Measurements from ENCODE around the gene PPM1E. TPM values are rescaled to one million over a fixed set of nuclear protein-coding genes. Genes with fewer than 3 reads are reported as not detected.

PPM1E gene
- total and polyA plus RNA-seq, 2 of the 8 experiments (the other 6 are each of a cell fraction or from before 2014, with no cell fraction given) = 5.0 to 10.4 TPM

- TF ChIP-seq RAD21 (IDR thresholded peaks at IDR 0.05 in 1 of 2, conservative IDR thresholded peaks at IDR 0.05 in 1 of 2; ENCODE audit: low read depth in 2 of 2, low read length in 2 of 2) (no peak), RBBP5 (IDR thresholded peaks at IDR 0.05; ENCODE audit: borderline replicate concordance, low read depth, low read length) (no peak)
Observed at GRCh38 chr17:58875261-58875660, 119.6 kb downstream of the PPM1E start (continued).

Data from H1 (cell line).